ENCODE data around the gene ZSWIM8.
"Not testable (repeated sequence)": the region's sequence is repeated elsewhere in the genome, so short reads cannot be mapped to it uniquely, and the experiment has no call there.

The ZSWIM8 gene, protein sequence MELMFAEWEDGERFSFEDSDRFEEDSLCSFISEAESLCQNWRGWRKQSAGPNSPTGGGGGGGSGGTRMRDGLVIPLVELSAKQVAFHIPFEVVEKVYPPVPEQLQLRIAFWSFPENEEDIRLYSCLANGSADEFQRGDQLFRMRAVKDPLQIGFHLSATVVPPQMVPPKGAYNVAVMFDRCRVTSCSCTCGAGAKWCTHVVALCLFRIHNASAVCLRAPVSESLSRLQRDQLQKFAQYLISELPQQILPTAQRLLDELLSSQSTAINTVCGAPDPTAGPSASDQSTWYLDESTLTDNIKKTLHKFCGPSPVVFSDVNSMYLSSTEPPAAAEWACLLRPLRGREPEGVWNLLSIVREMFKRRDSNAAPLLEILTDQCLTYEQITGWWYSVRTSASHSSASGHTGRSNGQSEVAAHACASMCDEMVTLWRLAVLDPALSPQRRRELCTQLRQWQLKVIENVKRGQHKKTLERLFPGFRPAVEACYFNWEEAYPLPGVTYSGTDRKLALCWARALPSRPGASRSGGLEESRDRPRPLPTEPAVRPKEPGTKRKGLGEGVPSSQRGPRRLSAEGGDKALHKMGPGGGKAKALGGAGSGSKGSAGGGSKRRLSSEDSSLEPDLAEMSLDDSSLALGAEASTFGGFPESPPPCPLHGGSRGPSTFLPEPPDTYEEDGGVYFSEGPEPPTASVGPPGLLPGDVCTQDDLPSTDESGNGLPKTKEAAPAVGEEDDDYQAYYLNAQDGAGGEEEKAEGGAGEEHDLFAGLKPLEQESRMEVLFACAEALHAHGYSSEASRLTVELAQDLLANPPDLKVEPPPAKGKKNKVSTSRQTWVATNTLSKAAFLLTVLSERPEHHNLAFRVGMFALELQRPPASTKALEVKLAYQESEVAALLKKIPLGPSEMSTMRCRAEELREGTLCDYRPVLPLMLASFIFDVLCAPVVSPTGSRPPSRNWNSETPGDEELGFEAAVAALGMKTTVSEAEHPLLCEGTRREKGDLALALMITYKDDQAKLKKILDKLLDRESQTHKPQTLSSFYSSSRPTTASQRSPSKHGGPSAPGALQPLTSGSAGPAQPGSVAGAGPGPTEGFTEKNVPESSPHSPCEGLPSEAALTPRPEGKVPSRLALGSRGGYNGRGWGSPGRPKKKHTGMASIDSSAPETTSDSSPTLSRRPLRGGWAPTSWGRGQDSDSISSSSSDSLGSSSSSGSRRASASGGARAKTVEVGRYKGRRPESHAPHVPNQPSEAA (N-terminal part only)

DNA sequence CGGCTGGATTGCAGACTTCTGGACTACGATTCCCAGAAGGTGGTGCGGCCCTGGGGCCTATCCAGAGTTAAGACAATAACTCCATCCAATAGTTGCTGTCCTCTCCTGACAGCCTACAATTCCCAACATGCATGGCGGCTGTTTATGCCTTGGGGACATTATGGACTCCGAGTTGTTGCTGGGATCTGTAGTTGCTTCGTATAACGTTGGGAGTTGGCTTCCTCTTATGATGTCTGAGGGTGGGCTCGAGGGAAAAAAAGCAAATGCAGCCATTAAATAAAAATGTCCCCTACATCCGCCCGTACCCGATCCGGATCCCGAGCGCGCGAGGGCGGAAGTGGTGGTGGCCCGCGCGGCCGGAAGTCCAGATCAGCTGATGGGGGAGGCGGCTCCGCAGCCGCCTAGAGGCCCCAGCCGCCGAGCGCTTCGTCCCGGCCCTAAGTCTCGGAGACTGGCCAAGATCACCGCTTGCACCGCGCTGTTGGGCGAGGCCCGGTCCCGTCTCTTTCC is at the start of gene ZSWIM8:
Gene ZSWIM8 (plus strand): TSS at position 396 of the 510 bp plus-strand sequence. CDS start 273 bp downstream, outside the sequence.
- H3K4me3 ChIP-seq (ENCODE audit: low read depth, low read length): peak within 1 kb of the TSS; percentile 85
- H3K36me3 ChIP-seq (ENCODE audit: control insufficient read depth, insufficient read depth, low read length): peaks cover 14% of the 10 kb centered on the region
- H3K9ac ChIP-seq (ENCODE audit: low read depth, low read length): peak within 1 kb of the TSS; percentile 44; the same call in 1 of the 2 replicates
- no peaks in the 10 kb centered on the region for H3K27me3 ChIP-seq (ENCODE audit: control insufficient read depth, insufficient read depth, low read length)
- H3K27ac ChIP-seq (ENCODE audit: low read depth, low read length): peak within 1 kb of the TSS; percentile 61
- H3K9me3 ChIP-seq (ENCODE audit: control insufficient read depth, insufficient read depth, low read length): no peaks in the 10 kb centered on the region
- peaks cover 18% of the 10 kb centered on the region for H3K4me1 ChIP-seq (ENCODE audit: control insufficient read depth, insufficient read depth, low read length)

DNA sequence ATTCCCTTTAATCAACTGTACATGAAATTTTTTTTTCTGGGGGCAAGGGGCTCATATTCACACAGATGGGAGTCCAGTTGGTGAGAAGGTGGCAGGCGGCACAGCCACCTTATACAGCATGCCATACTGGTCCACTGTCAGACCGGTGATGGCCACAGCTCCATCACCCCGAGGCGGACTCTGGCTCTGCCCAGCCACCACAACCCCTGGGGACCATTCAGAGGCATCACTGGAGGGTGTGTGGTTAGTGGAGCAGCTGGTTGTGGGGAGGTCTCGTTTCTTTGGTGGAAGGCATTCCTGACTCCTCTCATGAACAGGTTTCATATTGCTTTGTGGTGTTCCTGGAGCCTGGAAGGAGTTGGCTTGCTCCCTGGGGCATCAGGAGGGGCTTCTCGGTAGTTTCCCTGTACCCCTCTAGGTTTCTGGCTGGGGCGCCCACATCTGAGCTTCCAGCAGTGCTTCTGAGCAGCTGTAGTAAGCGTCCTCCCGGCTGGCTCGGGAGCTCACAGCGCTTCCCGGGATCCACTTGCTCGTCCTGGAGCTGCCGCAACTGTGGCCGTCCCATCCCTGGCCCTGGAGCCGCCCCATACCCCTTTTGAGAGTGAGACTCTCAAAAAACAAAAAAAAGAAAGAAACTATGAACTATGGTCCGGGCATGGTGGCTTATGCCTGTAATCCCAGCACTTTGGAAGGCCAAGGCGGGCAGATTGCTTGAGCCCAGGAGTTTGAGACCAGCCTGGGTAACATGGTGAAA is 44.7 kb upstream of the ZSWIM8 start:
- not testable (repeated sequence) for H3K9ac ChIP-seq (ENCODE audit: low read depth, low read length); H3K36me3 ChIP-seq (ENCODE audit: control insufficient read depth, insufficient read depth, low read length); H3K27me3 ChIP-seq (ENCODE audit: control insufficient read depth, insufficient read depth, low read length); H3K4me3 ChIP-seq (ENCODE audit: low read depth, low read length); H3K27ac ChIP-seq (ENCODE audit: low read depth, low read length); H3K9me3 ChIP-seq (ENCODE audit: control insufficient read depth, insufficient read depth, low read length)
- H3K4me1 ChIP-seq (ENCODE audit: control insufficient read depth, insufficient read depth, low read length): peaks cover 22% of the 10 kb centered on the region

DNA sequence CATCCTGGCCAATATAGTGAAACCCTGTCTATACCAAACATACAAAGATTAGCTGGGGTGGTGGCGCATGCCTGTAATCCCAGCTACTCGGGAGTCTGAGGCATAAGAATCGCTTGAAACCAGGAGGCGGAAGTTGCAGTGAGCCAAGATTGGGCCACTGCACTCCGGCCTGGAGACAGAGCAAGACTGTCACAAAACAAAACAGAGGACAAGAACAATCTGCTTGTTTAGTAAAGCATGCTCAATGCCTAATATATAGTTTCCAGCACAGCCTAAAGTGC is 43.0 kb upstream of the ZSWIM8 start:
- no peaks in the 10 kb centered on the region for H3K27me3 ChIP-seq (ENCODE audit: control insufficient read depth, insufficient read depth, low read length)
- H3K9me3 ChIP-seq (ENCODE audit: control insufficient read depth, insufficient read depth, low read length): no peaks in the 10 kb centered on the region
- H3K36me3 ChIP-seq (ENCODE audit: control insufficient read depth, insufficient read depth, low read length): peaks cover 10% of the 10 kb centered on the region
- H3K27ac ChIP-seq (ENCODE audit: low read depth, low read length): peak overlapping the region; percentile 93
- H3K4me3 ChIP-seq (ENCODE audit: low read depth, low read length): 0 out of 2 replicates have a peak overlapping the region, but pooled peaks have one; percentile 2
- H3K9ac ChIP-seq (ENCODE audit: low read depth, low read length): 0 out of 2 replicates have a peak overlapping the region, but pooled peaks have one; percentile 2
- peaks cover 22% of the 10 kb centered on the region for H3K4me1 ChIP-seq (ENCODE audit: control insufficient read depth, insufficient read depth, low read length)

DNA sequence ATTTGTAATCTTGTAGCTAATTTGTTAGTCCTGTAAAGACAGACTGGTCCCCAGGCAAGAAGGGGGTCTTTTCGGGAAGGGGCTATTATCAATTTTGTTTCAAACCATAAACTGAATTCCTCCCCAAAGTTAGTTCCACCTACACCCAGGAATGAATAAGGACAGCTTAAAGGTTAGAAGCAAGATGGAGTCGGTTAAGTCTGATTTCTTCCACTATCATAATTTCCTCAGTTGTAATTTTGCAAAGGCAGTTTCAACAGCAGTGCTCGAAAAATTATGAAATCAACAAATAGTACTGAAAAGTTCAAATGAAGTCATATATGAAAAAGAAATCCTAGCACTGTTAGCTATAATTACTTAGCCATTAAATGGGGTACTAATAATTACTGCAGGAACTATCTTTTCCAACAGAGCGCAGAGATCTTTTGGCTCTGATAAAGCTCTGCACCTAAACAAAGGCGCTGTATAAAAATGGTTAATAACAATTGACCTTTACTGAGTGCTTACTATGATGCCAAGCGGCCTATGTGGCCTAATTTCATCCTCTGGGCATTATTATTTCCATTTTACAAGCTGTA is 42.0 kb upstream of the ZSWIM8 start:
- Histone ChIP-seq H3K27ac (ENCODE audit: low read depth, low read length) (peak overlapping the region; percentile 93), H3K27me3 (ENCODE audit: control insufficient read depth, insufficient read depth, low read length) (no peaks in the 10 kb centered on the region), H3K9ac (ENCODE audit: low read depth, low read length) (peak overlapping the region; percentile 97), H3K9me3 (ENCODE audit: control insufficient read depth, insufficient read depth, low read length) (no peaks in the 10 kb centered on the region), H3K4me3 (ENCODE audit: low read depth, low read length) (peak overlapping the region; percentile 89), H3K4me1 (ENCODE audit: control insufficient read depth, insufficient read depth, low read length) (peaks cover 22% of the 10 kb centered on the region), H3K36me3 (ENCODE audit: control insufficient read depth, insufficient read depth, low read length) (peaks cover 10% of the 10 kb centered on the region)

DNA sequence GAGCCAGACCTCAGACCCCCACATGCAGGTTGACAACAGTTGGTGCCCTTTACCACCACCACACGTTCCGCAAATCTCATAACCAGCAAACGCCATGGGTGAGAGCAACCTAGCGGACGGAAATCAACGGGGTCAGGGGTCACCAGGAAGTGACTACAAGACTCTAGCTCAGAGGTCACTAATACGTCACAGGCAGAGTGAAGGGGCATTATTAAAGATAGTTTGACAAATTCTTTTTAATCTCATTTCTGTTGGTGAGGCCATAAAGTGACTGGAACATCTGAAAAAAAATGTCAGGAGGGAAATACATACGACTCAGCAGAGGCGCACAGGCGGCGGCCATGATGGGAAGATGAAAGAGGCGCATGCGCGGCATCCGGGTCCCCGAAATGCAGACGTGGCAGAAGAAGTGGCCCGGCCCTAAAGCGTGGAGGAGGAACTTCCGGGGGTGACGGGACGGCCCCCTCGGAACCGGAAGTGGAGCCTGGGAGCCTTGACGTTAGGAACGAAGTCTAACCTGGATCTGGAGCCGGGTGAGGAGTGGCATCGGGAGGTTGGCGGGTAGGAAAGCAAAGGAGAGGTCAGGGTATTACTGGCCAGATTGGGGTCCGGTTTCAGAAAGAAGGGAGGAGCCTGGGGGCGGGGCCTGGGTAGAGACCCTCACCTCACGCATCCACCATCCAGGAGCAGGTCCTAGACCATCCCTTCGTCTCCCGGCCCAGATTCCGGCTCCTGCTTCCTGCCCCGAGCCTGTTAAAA is 41.3 kb upstream of the ZSWIM8 start, which contains the start of gene SEC24C:
Gene SEC24C (plus strand): TSS at position 468 of the 759 bp plus-strand sequence. CDS start 2,461 bp downstream, outside the sequence.
- Histone ChIP-seq H3K9ac (ENCODE audit: low read depth, low read length) (peak within 1 kb of the TSS; percentile 97), H3K4me1 (ENCODE audit: control insufficient read depth, insufficient read depth, low read length) (peaks cover 22% of the 10 kb centered on the region), H3K27me3 (ENCODE audit: control insufficient read depth, insufficient read depth, low read length) (no peaks in the 10 kb centered on the region), H3K27ac (ENCODE audit: low read depth, low read length) (peak within 1 kb of the TSS; percentile 93), H3K36me3 (ENCODE audit: control insufficient read depth, insufficient read depth, low read length) (peaks cover 14% of the 10 kb centered on the region), H3K4me3 (ENCODE audit: low read depth, low read length) (peak within 1 kb of the TSS; percentile 89), H3K9me3 (ENCODE audit: control insufficient read depth, insufficient read depth, low read length) (no peaks in the 10 kb centered on the region)

DNA sequence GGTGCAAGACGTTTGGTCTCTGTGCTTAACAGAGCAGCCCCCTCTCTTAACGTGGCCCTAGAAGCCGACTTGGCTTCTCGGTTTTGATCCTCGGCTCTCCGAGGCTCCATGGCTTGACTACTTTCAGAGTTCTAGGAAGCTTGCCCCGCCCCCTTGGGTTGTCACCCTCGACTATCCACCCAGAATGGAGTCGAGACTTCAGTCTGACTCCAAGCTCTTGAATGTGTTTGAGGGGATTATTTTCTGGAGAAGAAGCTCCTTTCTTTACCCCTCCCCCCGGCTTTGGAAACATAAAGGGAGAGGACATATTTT is 40.8 kb upstream of the ZSWIM8 start:
- Histone ChIP-seq H3K36me3 (ENCODE audit: control insufficient read depth, insufficient read depth, low read length) (peaks cover 16% of the 10 kb centered on the region), H3K9ac (ENCODE audit: low read depth, low read length) (peak overlapping the region; percentile 97), H3K4me3 (ENCODE audit: low read depth, low read length) (peak overlapping the region; percentile 89), H3K27ac (ENCODE audit: low read depth, low read length) (peak overlapping the region; percentile 93), H3K4me1 (ENCODE audit: control insufficient read depth, insufficient read depth, low read length) (peaks cover 22% of the 10 kb centered on the region), H3K9me3 (ENCODE audit: control insufficient read depth, insufficient read depth, low read length) (no peaks in the 10 kb centered on the region), H3K27me3 (ENCODE audit: control insufficient read depth, insufficient read depth, low read length) (no peaks in the 10 kb centered on the region)

DNA sequence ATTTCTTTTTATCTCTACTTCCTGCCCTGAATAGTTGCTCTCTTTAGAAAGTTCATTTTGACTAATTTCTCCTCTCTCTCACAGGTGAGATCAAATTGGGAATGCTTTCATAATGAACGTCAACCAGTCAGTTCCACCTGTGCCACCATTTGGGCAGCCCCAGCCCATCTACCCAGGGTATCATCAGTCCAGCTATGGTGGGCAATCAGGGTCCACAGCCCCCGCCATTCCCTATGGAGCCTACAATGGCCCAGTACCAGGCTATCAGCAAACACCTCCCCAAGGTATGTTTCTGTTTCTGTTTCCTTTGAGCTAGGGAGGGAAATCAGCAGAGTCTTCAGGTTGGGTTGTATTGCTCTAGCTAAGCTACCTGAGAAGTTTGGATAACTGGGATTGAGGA is 38.7 kb upstream of the ZSWIM8 start:
- Histone ChIP-seq H3K9me3 (ENCODE audit: control insufficient read depth, insufficient read depth, low read length) (no peaks in the 10 kb centered on the region), H3K9ac (ENCODE audit: low read depth, low read length) (no peak overlapping the region), H3K36me3 (ENCODE audit: control insufficient read depth, insufficient read depth, low read length) (peaks cover 37% of the 10 kb centered on the region), H3K27ac (ENCODE audit: low read depth, low read length) (no peak overlapping the region), H3K27me3 (ENCODE audit: control insufficient read depth, insufficient read depth, low read length) (no peaks in the 10 kb centered on the region), H3K4me3 (ENCODE audit: low read depth, low read length) (no peak overlapping the region), H3K4me1 (ENCODE audit: control insufficient read depth, insufficient read depth, low read length) (peaks cover 17% of the 10 kb centered on the region)

DNA sequence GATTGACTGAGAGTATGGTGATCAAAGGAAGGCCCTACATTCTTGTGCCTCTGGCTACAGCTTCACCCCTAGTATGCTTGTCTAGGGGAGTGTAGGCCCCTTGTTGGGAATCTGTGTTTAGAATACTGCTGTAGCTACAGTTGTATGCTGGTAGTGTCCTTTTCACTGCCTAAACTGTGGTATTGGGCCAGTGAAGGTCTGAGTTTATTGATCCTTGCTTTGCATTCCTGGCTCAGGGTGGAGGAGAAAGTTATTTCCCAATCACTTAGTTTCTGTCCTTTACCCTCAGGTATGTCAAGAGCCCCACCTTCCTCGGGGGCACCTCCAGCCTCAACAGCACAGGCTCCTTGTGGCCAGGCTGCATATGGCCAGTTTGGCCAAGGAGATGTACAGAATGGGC is 34.6 kb upstream of the ZSWIM8 start:
- no peaks in the 10 kb centered on the region for H3K27me3 ChIP-seq (ENCODE audit: control insufficient read depth, insufficient read depth, low read length)
- no peak overlapping the region for H3K9ac ChIP-seq (ENCODE audit: low read depth, low read length)
- H3K4me1 ChIP-seq (ENCODE audit: control insufficient read depth, insufficient read depth, low read length): no peaks in the 10 kb centered on the region
- peaks cover 58% of the 10 kb centered on the region for H3K36me3 ChIP-seq (ENCODE audit: control insufficient read depth, insufficient read depth, low read length)
- H3K27ac ChIP-seq (ENCODE audit: low read depth, low read length): no peak overlapping the region
- H3K9me3 ChIP-seq (ENCODE audit: control insufficient read depth, insufficient read depth, low read length): no peaks in the 10 kb centered on the region
- H3K4me3 ChIP-seq (ENCODE audit: low read depth, low read length): no peak overlapping the region

DNA sequence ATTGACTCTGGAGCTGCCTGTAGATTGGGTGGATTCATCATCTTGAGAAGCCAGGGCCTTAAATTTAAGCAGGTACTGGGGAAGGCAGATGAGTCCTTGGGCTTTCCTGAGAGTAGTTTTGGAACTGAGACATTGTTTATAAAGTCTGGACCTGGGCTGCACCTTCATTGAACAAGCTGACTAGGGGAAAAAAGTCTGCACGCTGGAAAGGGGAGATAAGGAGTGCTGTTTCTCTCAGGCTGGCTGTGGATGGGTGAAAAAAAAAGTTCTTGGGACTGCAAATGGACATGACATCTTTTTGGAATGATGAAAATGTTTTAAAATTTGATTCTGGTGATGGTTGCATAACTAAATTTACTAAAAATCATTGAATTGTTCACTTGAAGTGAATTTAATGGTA is 29.2 kb upstream of the ZSWIM8 start:
- Histone ChIP-seq H3K36me3 (ENCODE audit: control insufficient read depth, insufficient read depth, low read length) (peaks cover 47% of the 10 kb centered on the region), H3K4me1 (ENCODE audit: control insufficient read depth, insufficient read depth, low read length) (no peaks in the 10 kb centered on the region)

More for the DNA sequence above, 29.2 kb upstream of the ZSWIM8 start:
- no peak overlapping the region for H3K27ac ChIP-seq (ENCODE audit: low read depth, low read length)
- H3K4me3 ChIP-seq (ENCODE audit: low read depth, low read length): no peak overlapping the region
- H3K9ac ChIP-seq (ENCODE audit: low read depth, low read length): no peak overlapping the region
- H3K27me3 ChIP-seq (ENCODE audit: control insufficient read depth, insufficient read depth, low read length): no peaks in the 10 kb centered on the region
- H3K9me3 ChIP-seq (ENCODE audit: control insufficient read depth, insufficient read depth, low read length): no peaks in the 10 kb centered on the region
